Effector memory CD4-positive, alpha-beta T cell (primary cell): ENCODE data around the gene IFT20.
"Not testable (repeated sequence)": the region's sequence is repeated elsewhere in the genome, so short reads cannot be mapped to it uniquely, and the experiment has no call there.

Experiments
- DNase-seq, 3 donors: peaks; one replicate each; pipeline ENCODE4 v3.0.0-alpha.2; 2020
- H3K27ac ChIP-seq: 2 replicates; pipeline ENCODE4 v1.7.0; 2013; ENCODE audit warnings: mild to moderate bottlenecking, low read length, moderate library complexity; ENCODE audit not compliant: insufficient read depth, poor library complexity, severe bottlenecking
- H3K27me3 ChIP-seq: replicated peaks from 2 replicates; pipeline ENCODE4 v1.7.0; 2013; ENCODE audit warnings: mild to moderate bottlenecking, low read length; ENCODE audit not compliant: insufficient read depth, control insufficient read depth, poor library complexity, severe bottlenecking
- H3K36me3 ChIP-seq: 2 replicates; pipeline ENCODE4 v1.7.0; 2013; ENCODE audit warnings: mild to moderate bottlenecking, low read length, moderate library complexity; ENCODE audit not compliant: control insufficient read depth, insufficient read depth
- H3K4me1 ChIP-seq: 2 replicates; pipeline ENCODE4 v1.7.0; 2013; ENCODE audit warnings: low read length, mild to moderate bottlenecking; ENCODE audit not compliant: control insufficient read depth, insufficient read depth, poor library complexity, severe bottlenecking
- H3K4me3 ChIP-seq: 2 replicates; pipeline ENCODE4 v1.7.0; 2013; ENCODE audit warnings: low read length, low read depth, mild to moderate bottlenecking; ENCODE audit not compliant: insufficient read depth, poor library complexity, severe bottlenecking
- H3K9me3 ChIP-seq: 2 replicates; pipeline ENCODE4 v1.7.0; 2013; ENCODE audit warnings: mild to moderate bottlenecking, low read length, moderate library complexity; ENCODE audit not compliant: control insufficient read depth

The IFT20 gene

GRCh38 chr17:28345419-28346198, 10.3 kb upstream of the IFT20 start:
- Histone ChIP-seq H3K36me3 (peaks cover 85% of the 10 kb centered on the region), H3K27me3 (no peaks in the 10 kb centered on the region), H3K4me1 (no peaks in the 10 kb centered on the region), H3K9me3 (no peaks in the 10 kb centered on the region), H3K27ac (no peak overlapping the region), H3K4me3 (no peak overlapping the region)
- DNase-seq: no peak

- no peak overlapping the region for H3K4me3 ChIP-seq
- H3K4me1 ChIP-seq: no peaks in the 10 kb centered on the region
- H3K9me3 ChIP-seq: no peaks in the 10 kb centered on the region
- peaks cover 82% of the 10 kb centered on the region for H3K36me3 ChIP-seq
- H3K27me3 ChIP-seq: no peaks in the 10 kb centered on the region
- no peak for DNase-seq
- no peak overlapping the region for H3K27ac ChIP-seq
Measured at GRCh38 chr17:28344435-28344901, 9.2 kb upstream of the IFT20 start.

- H3K4me1 ChIP-seq: no peaks in the 10 kb centered on the region
- H3K27me3 ChIP-seq: no peaks in the 10 kb centered on the region
- no peaks in the 10 kb centered on the region for H3K9me3 ChIP-seq
- no peak overlapping the region for H3K27ac ChIP-seq
- H3K36me3 ChIP-seq: peaks cover 77% of the 10 kb centered on the region
- no peak for DNase-seq
- H3K4me3 ChIP-seq: no peak overlapping the region
Measured at GRCh38 chr17:28344011-28344410, 8.7 kb upstream of the IFT20 start.

- no peak for DNase-seq
- Histone ChIP-seq H3K36me3 (peaks cover 73% of the 10 kb centered on the region), H3K27ac (no peak overlapping the region), H3K4me1 (no peaks in the 10 kb centered on the region), H3K27me3 (no peaks in the 10 kb centered on the region), H3K4me3 (no peak overlapping the region), H3K9me3 (no peaks in the 10 kb centered on the region)
Measured at GRCh38 chr17:28343491-28343932, 8.2 kb upstream of the IFT20 start.

- no peaks in the 10 kb centered on the region for H3K27me3 ChIP-seq
- H3K4me3 ChIP-seq: no peak overlapping the region
- H3K9me3 ChIP-seq: no peaks in the 10 kb centered on the region
- no peak for DNase-seq
- H3K27ac ChIP-seq: no peak overlapping the region
- peaks cover 62% of the 10 kb centered on the region for H3K36me3 ChIP-seq
- no peaks in the 10 kb centered on the region for H3K4me1 ChIP-seq
Measured at GRCh38 chr17:28342313-28342712, 7.0 kb upstream of the IFT20 start.

GRCh38 chr17:28341516-28341915, 6.2 kb upstream of the IFT20 start:
- Histone ChIP-seq H3K27me3 (no peaks in the 10 kb centered on the region), H3K36me3 (peaks cover 54% of the 10 kb centered on the region), H3K4me1 (peaks cover 4% of the 10 kb centered on the region), H3K27ac (no peak overlapping the region), H3K4me3 (no peak overlapping the region), H3K9me3 (no peaks in the 10 kb centered on the region)
- no peak for DNase-seq

GRCh38 chr17:28340374-28340773, 5.1 kb upstream of the IFT20 start:
- H3K4me3 ChIP-seq: no peak overlapping the region
- no peaks in the 10 kb centered on the region for H3K27me3 ChIP-seq
- H3K4me1 ChIP-seq: peaks cover 11% of the 10 kb centered on the region
- no peak overlapping the region for H3K27ac ChIP-seq
- no peak for DNase-seq
- H3K36me3 ChIP-seq: peaks cover 43% of the 10 kb centered on the region
- no peaks in the 10 kb centered on the region for H3K9me3 ChIP-seq

GRCh38 chr17:28339431-28339830, 4.2 kb upstream of the IFT20 start:
- no peaks in the 10 kb centered on the region for H3K9me3 ChIP-seq
- H3K27me3 ChIP-seq: no peaks in the 10 kb centered on the region
- peaks cover 18% of the 10 kb centered on the region for H3K4me1 ChIP-seq
- no peak overlapping the region for H3K27ac ChIP-seq
- no peak overlapping the region for H3K4me3 ChIP-seq
- H3K36me3 ChIP-seq: peaks cover 35% of the 10 kb centered on the region
- DNase-seq: no peak

- not testable (repeated sequence) for DNase-seq, H3K27me3 ChIP-seq, H3K4me3 ChIP-seq, H3K27ac ChIP-seq, H3K9me3 ChIP-seq
- peaks cover 31% of the 10 kb centered on the region for H3K36me3 ChIP-seq
- H3K4me1 ChIP-seq: peaks cover 18% of the 10 kb centered on the region
Measured at GRCh38 chr17:28338769-28339212, 3.5 kb upstream of the IFT20 start.

- Histone ChIP-seq H3K27ac (no peak overlapping the region), H3K4me1 (peaks cover 18% of the 10 kb centered on the region), H3K36me3 (peaks cover 30% of the 10 kb centered on the region), H3K27me3 (no peaks in the 10 kb centered on the region), H3K9me3 (no peaks in the 10 kb centered on the region), H3K4me3 (no peak overlapping the region)
- no peak for DNase-seq
Measured at GRCh38 chr17:28338056-28338768, 2.9 kb upstream of the IFT20 start.
